ENCODE data around the gene PEF1.

Gene PEF1

DNA sequence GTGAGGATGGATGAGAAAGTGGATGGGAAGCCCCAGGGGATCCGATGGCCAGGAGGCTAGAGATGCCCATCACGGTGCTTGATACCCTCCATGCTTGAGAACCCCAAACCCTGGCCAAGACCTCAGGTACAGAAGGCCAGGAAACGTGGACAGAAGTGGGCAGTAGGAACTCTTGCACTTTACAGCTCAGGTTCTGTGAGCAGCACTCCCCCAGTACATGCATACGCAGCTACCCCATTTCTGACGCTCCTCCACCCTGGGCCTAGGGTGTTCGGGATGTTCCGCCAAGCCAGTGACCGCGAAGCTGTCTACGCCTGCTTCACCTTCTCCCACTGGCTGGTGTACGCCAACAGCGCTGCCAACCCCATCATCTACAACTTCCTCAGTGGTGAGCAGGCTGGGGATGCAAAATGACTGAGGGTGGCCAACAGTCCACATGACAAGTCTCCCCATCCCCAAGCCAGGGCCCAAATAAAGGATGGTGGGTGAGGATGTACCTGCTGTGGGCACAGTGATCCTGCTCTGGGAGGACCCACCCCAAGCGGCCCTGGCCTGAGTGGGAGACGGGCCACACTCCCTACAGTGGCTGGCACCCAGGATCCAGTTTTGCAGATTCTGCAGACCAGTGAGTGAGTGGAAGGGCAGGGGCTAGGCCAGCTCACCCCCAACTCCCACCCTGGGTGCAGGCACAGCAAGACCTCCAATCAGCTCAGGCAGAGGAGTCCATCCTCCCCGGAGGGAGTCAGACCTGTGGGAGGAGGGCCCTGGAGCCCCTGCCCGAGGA, 19.8 kb downstream of the PEF1 start:
- ATAC-seq: no peak
- TF ChIP-seq CSDC2 (CRISPR knock-in tag; IDR thresholded peaks at IDR 0.05): no peak
- TF ChIP-seq ZNF565 (CRISPR knock-in tag; conservative IDR thresholded peaks at IDR 0.05; ENCODE audit: low read depth): no peak
- TF ChIP-seq ZFP30 (CRISPR knock-in tag; IDR thresholded peaks at IDR 0.05): no peak
- TF ChIP-seq, protein P1, sequence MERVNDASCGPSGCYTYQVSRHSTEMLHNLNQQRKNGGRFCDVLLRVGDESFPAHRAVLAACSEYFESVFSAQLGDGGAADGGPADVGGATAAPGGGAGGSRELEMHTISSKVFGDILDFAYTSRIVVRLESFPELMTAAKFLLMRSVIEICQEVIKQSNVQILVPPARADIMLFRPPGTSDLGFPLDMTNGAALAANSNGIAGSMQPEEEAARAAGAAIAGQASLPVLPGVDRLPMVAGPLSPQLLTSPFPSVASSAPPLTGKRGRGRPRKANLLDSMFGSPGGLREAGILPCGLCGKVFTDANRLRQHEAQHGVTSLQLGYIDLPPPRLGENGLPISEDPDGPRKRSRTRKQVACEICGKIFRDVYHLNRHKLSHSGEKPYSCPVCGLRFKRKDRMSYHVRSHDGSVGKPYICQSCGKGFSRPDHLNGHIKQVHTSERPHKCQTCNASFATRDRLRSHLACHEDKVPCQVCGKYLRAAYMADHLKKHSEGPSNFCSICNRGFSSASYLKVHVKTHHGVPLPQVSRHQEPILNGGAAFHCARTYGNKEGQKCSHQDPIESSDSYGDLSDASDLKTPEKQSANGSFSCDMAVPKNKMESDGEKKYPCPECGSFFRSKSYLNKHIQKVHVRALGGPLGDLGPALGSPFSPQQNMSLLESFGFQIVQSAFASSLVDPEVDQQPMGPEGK (CRISPR knock-in tag; IDR thresholded peaks at IDR 0.05; ENCODE audit: borderline replicate concordance): no peak
- TF ChIP-seq, protein P2, sequence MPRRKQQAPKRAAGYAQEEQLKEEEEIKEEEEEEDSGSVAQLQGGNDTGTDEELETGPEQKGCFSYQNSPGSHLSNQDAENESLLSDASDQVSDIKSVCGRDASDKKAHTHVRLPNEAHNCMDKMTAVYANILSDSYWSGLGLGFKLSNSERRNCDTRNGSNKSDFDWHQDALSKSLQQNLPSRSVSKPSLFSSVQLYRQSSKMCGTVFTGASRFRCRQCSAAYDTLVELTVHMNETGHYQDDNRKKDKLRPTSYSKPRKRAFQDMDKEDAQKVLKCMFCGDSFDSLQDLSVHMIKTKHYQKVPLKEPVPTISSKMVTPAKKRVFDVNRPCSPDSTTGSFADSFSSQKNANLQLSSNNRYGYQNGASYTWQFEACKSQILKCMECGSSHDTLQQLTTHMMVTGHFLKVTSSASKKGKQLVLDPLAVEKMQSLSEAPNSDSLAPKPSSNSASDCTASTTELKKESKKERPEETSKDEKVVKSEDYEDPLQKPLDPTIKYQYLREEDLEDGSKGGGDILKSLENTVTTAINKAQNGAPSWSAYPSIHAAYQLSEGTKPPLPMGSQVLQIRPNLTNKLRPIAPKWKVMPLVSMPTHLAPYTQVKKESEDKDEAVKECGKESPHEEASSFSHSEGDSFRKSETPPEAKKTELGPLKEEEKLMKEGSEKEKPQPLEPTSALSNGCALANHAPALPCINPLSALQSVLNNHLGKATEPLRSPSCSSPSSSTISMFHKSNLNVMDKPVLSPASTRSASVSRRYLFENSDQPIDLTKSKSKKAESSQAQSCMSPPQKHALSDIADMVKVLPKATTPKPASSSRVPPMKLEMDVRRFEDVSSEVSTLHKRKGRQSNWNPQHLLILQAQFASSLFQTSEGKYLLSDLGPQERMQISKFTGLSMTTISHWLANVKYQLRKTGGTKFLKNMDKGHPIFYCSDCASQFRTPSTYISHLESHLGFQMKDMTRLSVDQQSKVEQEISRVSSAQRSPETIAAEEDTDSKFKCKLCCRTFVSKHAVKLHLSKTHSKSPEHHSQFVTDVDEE (CRISPR knock-in tag; IDR thresholded peaks at IDR 0.05): no peak
- TF ChIP-seq TCF4 (CRISPR knock-in tag; IDR thresholded peaks at IDR 0.05; ENCODE audit: borderline replicate concordance): no peak
- no peak for TF ChIP-seq ZC3H10 (CRISPR knock-in tag; IDR thresholded peaks at IDR 0.05)
- no peak for TF ChIP-seq RARB (CRISPR knock-in tag; IDR thresholded peaks at IDR 0.05)
- TF ChIP-seq ZNF8 (CRISPR knock-in tag; IDR thresholded peaks at IDR 0.05): no peak
- TF ChIP-seq GLIS3 (CRISPR knock-in tag; IDR thresholded peaks at IDR 0.05): no peak

DNA sequence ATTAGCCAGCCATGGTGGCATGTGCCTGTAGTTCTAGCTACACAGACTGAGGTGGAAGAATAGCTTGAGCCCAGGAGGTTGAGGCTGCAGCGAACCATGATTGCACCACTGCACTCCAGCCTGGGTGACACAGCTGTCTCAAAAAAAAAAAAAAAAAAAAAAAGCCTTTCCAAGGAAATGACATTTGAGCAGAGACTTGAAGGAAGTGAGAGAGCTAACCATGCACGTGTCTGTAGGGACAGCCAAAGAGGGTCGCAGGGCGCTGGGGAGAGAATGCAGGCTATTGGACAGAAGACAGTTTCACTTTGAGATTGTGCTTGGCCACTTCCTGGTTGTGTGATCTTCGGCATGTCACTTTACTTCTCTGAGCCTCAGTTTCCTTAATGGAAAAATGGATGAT, 20.4 kb downstream of the PEF1 start:
- ATAC-seq: no peak
- TF ChIP-seq ZC3H10 (CRISPR knock-in tag; IDR thresholded peaks at IDR 0.05): no peak
- TF ChIP-seq, protein P1 (CRISPR knock-in tag; IDR thresholded peaks at IDR 0.05; ENCODE audit: borderline replicate concordance): no peak
- TF ChIP-seq ESRRG (CRISPR knock-in tag; IDR thresholded peaks at IDR 0.05): no peak
- TF ChIP-seq, protein P3, sequence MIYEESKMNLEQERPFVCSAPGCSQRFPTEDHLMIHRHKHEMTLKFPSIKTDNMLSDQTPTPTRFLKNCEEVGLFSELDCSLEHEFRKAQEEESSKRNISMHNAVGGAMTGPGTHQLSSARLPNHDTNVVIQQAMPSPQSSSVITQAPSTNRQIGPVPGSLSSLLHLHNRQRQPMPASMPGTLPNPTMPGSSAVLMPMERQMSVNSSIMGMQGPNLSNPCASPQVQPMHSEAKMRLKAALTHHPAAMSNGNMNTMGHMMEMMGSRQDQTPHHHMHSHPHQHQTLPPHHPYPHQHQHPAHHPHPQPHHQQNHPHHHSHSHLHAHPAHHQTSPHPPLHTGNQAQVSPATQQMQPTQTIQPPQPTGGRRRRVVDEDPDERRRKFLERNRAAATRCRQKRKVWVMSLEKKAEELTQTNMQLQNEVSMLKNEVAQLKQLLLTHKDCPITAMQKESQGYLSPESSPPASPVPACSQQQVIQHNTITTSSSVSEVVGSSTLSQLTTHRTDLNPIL (CRISPR knock-in tag; IDR thresholded peaks at IDR 0.05; ENCODE audit: low read depth): no peak
- TF ChIP-seq ZNF70 (CRISPR knock-in tag; IDR thresholded peaks at IDR 0.05): no peak
- TF ChIP-seq TCF4 (CRISPR knock-in tag; IDR thresholded peaks at IDR 0.05; ENCODE audit: borderline replicate concordance): no peak
- no peak for TF ChIP-seq ZNF565 (CRISPR knock-in tag; conservative IDR thresholded peaks at IDR 0.05; ENCODE audit: low read depth)
- TF ChIP-seq, protein P4, sequence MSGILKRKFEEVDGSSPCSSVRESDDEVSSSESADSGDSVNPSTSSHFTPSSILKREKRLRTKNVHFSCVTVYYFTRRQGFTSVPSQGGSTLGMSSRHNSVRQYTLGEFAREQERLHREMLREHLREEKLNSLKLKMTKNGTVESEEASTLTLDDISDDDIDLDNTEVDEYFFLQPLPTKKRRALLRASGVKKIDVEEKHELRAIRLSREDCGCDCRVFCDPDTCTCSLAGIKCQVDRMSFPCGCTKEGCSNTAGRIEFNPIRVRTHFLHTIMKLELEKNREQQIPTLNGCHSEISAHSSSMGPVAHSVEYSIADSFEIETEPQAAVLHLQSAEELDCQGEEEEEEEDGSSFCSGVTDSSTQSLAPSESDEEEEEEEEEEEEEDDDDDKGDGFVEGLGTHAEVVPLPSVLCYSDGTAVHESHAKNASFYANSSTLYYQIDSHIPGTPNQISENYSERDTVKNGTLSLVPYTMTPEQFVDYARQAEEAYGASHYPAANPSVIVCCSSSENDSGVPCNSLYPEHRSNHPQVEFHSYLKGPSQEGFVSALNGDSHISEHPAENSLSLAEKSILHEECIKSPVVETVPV (CRISPR knock-in tag; IDR thresholded peaks at IDR 0.05): no peak
- no peak for TF ChIP-seq GLIS3 (CRISPR knock-in tag; IDR thresholded peaks at IDR 0.05)
- TF ChIP-seq, protein P2 (CRISPR knock-in tag; IDR thresholded peaks at IDR 0.05): no peak
- no peak for TF ChIP-seq ZFP3 (CRISPR knock-in tag; IDR thresholded peaks at IDR 0.05)
- TF ChIP-seq RARB (CRISPR knock-in tag; IDR thresholded peaks at IDR 0.05): no peak
- no peak for TF ChIP-seq ISL1 (CRISPR knock-in tag; IDR thresholded peaks at IDR 0.05)
- TF ChIP-seq ARNTL (CRISPR knock-in tag; IDR thresholded peaks at IDR 0.05; ENCODE audit: borderline replicate concordance, low read depth): no peak
- no peak for TF ChIP-seq ZNF8 (CRISPR knock-in tag; IDR thresholded peaks at IDR 0.05)
- no peak for TF ChIP-seq OSR1 (CRISPR knock-in tag; IDR thresholded peaks at IDR 0.05)
- no peak for TF ChIP-seq ZFP30 (CRISPR knock-in tag; IDR thresholded peaks at IDR 0.05)
- TF ChIP-seq, protein P5, sequence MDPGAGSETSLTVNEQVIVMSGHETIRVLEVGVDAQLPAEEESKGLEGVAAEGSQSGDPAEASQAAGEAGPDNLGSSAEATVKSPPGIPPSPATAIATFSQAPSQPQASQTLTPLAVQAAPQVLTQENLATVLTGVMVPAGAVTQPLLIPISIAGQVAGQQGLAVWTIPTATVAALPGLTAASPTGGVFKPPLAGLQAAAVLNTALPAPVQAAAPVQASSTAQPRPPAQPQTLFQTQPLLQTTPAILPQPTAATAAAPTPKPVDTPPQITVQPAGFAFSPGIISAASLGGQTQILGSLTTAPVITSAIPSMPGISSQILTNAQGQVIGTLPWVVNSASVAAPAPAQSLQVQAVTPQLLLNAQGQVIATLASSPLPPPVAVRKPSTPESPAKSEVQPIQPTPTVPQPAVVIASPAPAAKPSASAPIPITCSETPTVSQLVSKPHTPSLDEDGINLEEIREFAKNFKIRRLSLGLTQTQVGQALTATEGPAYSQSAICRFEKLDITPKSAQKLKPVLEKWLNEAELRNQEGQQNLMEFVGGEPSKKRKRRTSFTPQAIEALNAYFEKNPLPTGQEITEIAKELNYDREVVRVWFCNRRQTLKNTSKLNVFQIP (CRISPR knock-in tag; IDR thresholded peaks at IDR 0.05; ENCODE audit: borderline replicate concordance, low read depth): no peak
- TF ChIP-seq TOX (CRISPR knock-in tag; IDR thresholded peaks at IDR 0.05; ENCODE audit: borderline replicate concordance): no peak
- TF ChIP-seq SNAI2 (CRISPR knock-in tag; IDR thresholded peaks at IDR 0.05): no peak

Data from SK-N-SH treated with all-trans-retinoic acid at 6 μM for 48 hours (cell line).